ENCODE results near the gene PLXNA4.

The PLXNA4 gene

GRCh38 chr7:132469681-132470080 is 106.6 kb downstream of the PLXNA4 start:
- ATAC-seq (no peak), DNase-seq (no peak)
- H3K27ac Mint-ChIP-seq: peak overlapping the region in 1 of 2 donors; percentile 5
- no peak overlapping the region for H3K4me3 Mint-ChIP-seq
- no peaks in the 10 kb centered on the region for H3K9me3 Mint-ChIP-seq
- H3K4me1 Mint-ChIP-seq: peaks cover 48% of the 10 kb centered on the region
- H3K27me3 Mint-ChIP-seq: peaks cover 18% of the 10 kb centered on the region

GRCh38 chr7:132469264-132469663 is 107.0 kb downstream of the PLXNA4 start:
- no peak overlapping the region for H3K4me3 Mint-ChIP-seq
- H3K9me3 Mint-ChIP-seq: no peaks in the 10 kb centered on the region
- DNase-seq: no peak
- peaks cover 17% of the 10 kb centered on the region for H3K27me3 Mint-ChIP-seq
- H3K27ac Mint-ChIP-seq: peak overlapping the region in 1 of 2 donors; percentile 5
- peaks cover 44% of the 10 kb centered on the region for H3K4me1 Mint-ChIP-seq
- ATAC-seq: no peak

- no peak overlapping the region for H3K4me3 Mint-ChIP-seq
- H3K9me3 Mint-ChIP-seq: no peaks in the 10 kb centered on the region
- peaks cover 37% of the 10 kb centered on the region for H3K4me1 Mint-ChIP-seq
- ATAC-seq (peak; percentile 55), DNase-seq (no peak)
- no peak overlapping the region for H3K27ac Mint-ChIP-seq
- H3K27me3 Mint-ChIP-seq: no peaks in the 10 kb centered on the region
Measured at GRCh38 chr7:132466367-132466766, 109.9 kb downstream of the PLXNA4 start.

GRCh38 chr7:132465516-132465915 is 110.8 kb downstream of the PLXNA4 start:
- ATAC-seq (no peak), DNase-seq (no peak)
- Mint-ChIP-seq H3K4me3 (no peak overlapping the region), H3K27me3 (no peaks in the 10 kb centered on the region), H3K4me1 (peaks cover 42% of the 10 kb centered on the region), H3K27ac (no peak overlapping the region), H3K9me3 (no peaks in the 10 kb centered on the region)

- ATAC-seq: no peak
- Mint-ChIP-seq H3K4me3 (no peak overlapping the region), H3K27me3 (no peaks in the 10 kb centered on the region), H3K4me1 (peaks cover 50% of the 10 kb centered on the region), H3K9me3 (no peaks in the 10 kb centered on the region), H3K27ac (no peak overlapping the region)
- no peak for DNase-seq
Measured at GRCh38 chr7:132464740-132465139, 111.5 kb downstream of the PLXNA4 start.

GRCh38 chr7:132463922-132464321 is 112.3 kb downstream of the PLXNA4 start:
- Mint-ChIP-seq H3K4me1 (peaks cover 56% of the 10 kb centered on the region), H3K27me3 (no peaks in the 10 kb centered on the region), H3K27ac (no peak overlapping the region), H3K4me3 (no peak overlapping the region), H3K9me3 (no peaks in the 10 kb centered on the region)
- no peak for DNase-seq
- no peak for ATAC-seq

- H3K27ac Mint-ChIP-seq: no peak overlapping the region
- H3K4me1 Mint-ChIP-seq: peaks cover 62% of the 10 kb centered on the region
- peaks cover 0 to 3% of the 10 kb centered on the region in 2 donors for H3K9me3 Mint-ChIP-seq
- DNase-seq (no peak), ATAC-seq (no peak)
- no peak overlapping the region for H3K4me3 Mint-ChIP-seq
- no peaks in the 10 kb centered on the region for H3K27me3 Mint-ChIP-seq
Measured at GRCh38 chr7:132462478-132462877, 113.8 kb downstream of the PLXNA4 start.

GRCh38 chr7:132461032-132461592 is 115.2 kb downstream of the PLXNA4 start:
- Mint-ChIP-seq H3K4me1 (peaks cover 58% of the 10 kb centered on the region), H3K4me3 (peak overlapping the region; percentile 62 to 63), H3K27ac (peak overlapping the region; percentile 92 to 95), H3K27me3 (no peaks in the 10 kb centered on the region), H3K9me3 (peaks cover 0 to 7% of the 10 kb centered on the region in 2 donors)
- ATAC-seq (peak; percentile 90), DNase-seq (no peak)

GRCh38 chr7:132458729-132459128 is 117.5 kb downstream of the PLXNA4 start:
- H3K27me3 Mint-ChIP-seq: no peaks in the 10 kb centered on the region
- peak overlapping the region; percentile 46 to 74 for H3K27ac Mint-ChIP-seq
- ATAC-seq (no peak), DNase-seq (no peak)
- peaks cover 74% of the 10 kb centered on the region for H3K4me1 Mint-ChIP-seq
- peaks cover 0 to 7% of the 10 kb centered on the region in 2 donors for H3K9me3 Mint-ChIP-seq
- H3K4me3 Mint-ChIP-seq: peak overlapping the region in 1 of 2 donors; percentile 15

- Mint-ChIP-seq H3K27me3 (no peaks in the 10 kb centered on the region), H3K9me3 (peaks cover 4 to 7% of the 10 kb centered on the region in 2 donors), H3K4me1 (peaks cover 80% of the 10 kb centered on the region), H3K4me3 (no peak overlapping the region), H3K27ac (no peak overlapping the region)
- DNase-seq (no peak), ATAC-seq (no peak)
Measured at GRCh38 chr7:132457658-132458057, 118.6 kb downstream of the PLXNA4 start.

- H3K4me1 Mint-ChIP-seq: peaks cover 82% of the 10 kb centered on the region
Measured at GRCh38 chr7:132456418-132456817, 119.9 kb downstream of the PLXNA4 start.

GRCh38 chr7:132455378-132455777 is 120.9 kb downstream of the PLXNA4 start:
- H3K27me3 Mint-ChIP-seq: no peaks in the 10 kb centered on the region
- peaks cover 7 to 10% of the 10 kb centered on the region in 2 donors for H3K9me3 Mint-ChIP-seq
- H3K4me3 Mint-ChIP-seq: peak overlapping the region; percentile 20 to 21
- ATAC-seq (peak; percentile 39), DNase-seq (peak in 1 of 2 donors; percentile 39)
- H3K4me1 Mint-ChIP-seq: peaks cover 82% of the 10 kb centered on the region
- no peak overlapping the region for H3K27ac Mint-ChIP-seq

More at GRCh38 chr7:132456418-132456817, 119.9 kb downstream of the PLXNA4 start:
- Mint-ChIP-seq H3K9me3 (peaks cover 7 to 10% of the 10 kb centered on the region in 2 donors), H3K27me3 (no peaks in the 10 kb centered on the region), H3K27ac (no peak overlapping the region), H3K4me3 (no peak overlapping the region)
- DNase-seq: no peak
- ATAC-seq: no peak

- DNase-seq: peak in 1 of 2 donors; percentile 72
- peak; percentile 89 for ATAC-seq
- H3K4me3 Mint-ChIP-seq: peak overlapping the region in 1 of 2 donors; percentile 56
- H3K27ac Mint-ChIP-seq: peak overlapping the region; percentile 5 to 9
- H3K27me3 Mint-ChIP-seq: no peaks in the 10 kb centered on the region
- H3K9me3 Mint-ChIP-seq: peaks cover 7 to 10% of the 10 kb centered on the region in 2 donors
- H3K4me1 Mint-ChIP-seq: peaks cover 84% of the 10 kb centered on the region
Measured at GRCh38 chr7:132453826-132454225, 122.4 kb downstream of the PLXNA4 start.

GRCh38 chr7:132451161-132451560 is 125.1 kb downstream of the PLXNA4 start:
- peak in 1 of 2 donors; percentile 40 for DNase-seq
- ATAC-seq: peak; percentile 24
- Mint-ChIP-seq H3K4me1 (peaks cover 90% of the 10 kb centered on the region), H3K9me3 (peaks cover 0 to 10% of the 10 kb centered on the region in 2 donors), H3K27me3 (no peaks in the 10 kb centered on the region), H3K4me3 (peak overlapping the region; percentile 16 to 71), H3K27ac (peak overlapping the region in 1 of 2 donors; percentile 97)

GRCh38 chr7:132450696-132451095 is 125.6 kb downstream of the PLXNA4 start:
- no peak for DNase-seq
- Mint-ChIP-seq H3K27ac (peak overlapping the region; percentile 7 to 97), H3K27me3 (no peaks in the 10 kb centered on the region), H3K4me3 (peak overlapping the region; percentile 16 to 71), H3K9me3 (peaks cover 0 to 10% of the 10 kb centered on the region in 2 donors), H3K4me1 (peaks cover 90% of the 10 kb centered on the region)
- no peak for ATAC-seq

GRCh38 chr7:132450188-132450587 is 126.1 kb downstream of the PLXNA4 start:
- peak in 1 of 2 donors; percentile 60 for DNase-seq
- H3K9me3 Mint-ChIP-seq: peaks cover 0 to 10% of the 10 kb centered on the region in 2 donors
- H3K27ac Mint-ChIP-seq: peak overlapping the region; percentile 7 to 97
- ATAC-seq: peak; percentile 77
- peak overlapping the region; percentile 9 to 71 for H3K4me3 Mint-ChIP-seq
- H3K27me3 Mint-ChIP-seq: no peaks in the 10 kb centered on the region
- peaks cover 88% of the 10 kb centered on the region for H3K4me1 Mint-ChIP-seq

All from stimulated activated naive CD8-positive, alpha-beta T cell treated with anti-CD3 and anti-CD28 coated beads, Interleukin-15, amount 100 ng/mL, for 72 hours (primary cell).